IPS DF 6.9 (cell line): ENCODE data around the gene SOCS4.
"Not testable (repeated sequence)": the region's sequence is repeated elsewhere in the genome, so short reads cannot be mapped to it uniquely, and the experiment has no call there.

Experiments
- DNase-seq: peaks from one replicate; pipeline ENCODE4 v3.0.0-alpha.2; 2013; ENCODE audit warnings: low read depth, low spot score
- H3K27ac ChIP-seq: one replicate; pipeline ENCODE4 v1.5.1; 2013; ENCODE audit warnings: low read length, control low read depth
- H3K27me3 ChIP-seq: 2 replicates; pipeline ENCODE4 v1.6.1; 2013; ENCODE audit warnings: mild to moderate bottlenecking, low read length; ENCODE audit not compliant: control insufficient read depth, insufficient read depth
- H3K36me3 ChIP-seq: 2 replicates; pipeline ENCODE4 v1.6.1; 2013; ENCODE audit warnings: low read length; ENCODE audit not compliant: control insufficient read depth, insufficient read depth
- H3K4me1 ChIP-seq: 2 replicates; pipeline ENCODE4 v1.6.1; 2013; ENCODE audit warnings: low read length; ENCODE audit not compliant: control insufficient read depth, insufficient read depth
- H3K4me3 ChIP-seq: 2 replicates; pipeline ENCODE4 v1.5.1; 2013; ENCODE audit warnings: mild to moderate bottlenecking, low read length
- H3K9me3 ChIP-seq: 2 replicates; pipeline ENCODE4 v1.6.1; 2013; ENCODE audit warnings: low read length, inconsistent platforms; ENCODE audit not compliant: control insufficient read depth, insufficient read depth
- WGBS: extraction: QIAGEN DNeasy Blood & Tissue Kit; methylation state at CpG from one replicate; pipeline ENCODE4 v1.1.7; 2013; ENCODE audit warnings: mixed read lengths, missing lambda C conversion rate; ENCODE audit not compliant: insufficient read length, insufficient coverage; 5-methylcytosine and 5-hydroxymethylcytosine counted together

SOCS4 gene

GRCh38 chr14:55066223-55066622, 39.2 kb downstream of the SOCS4 start:
- H3K27ac ChIP-seq = no peak overlapping the region
- no peak for DNase-seq
- no CpG with 5 or more reads among the region's 1 CpG for WGBS

DNA sequence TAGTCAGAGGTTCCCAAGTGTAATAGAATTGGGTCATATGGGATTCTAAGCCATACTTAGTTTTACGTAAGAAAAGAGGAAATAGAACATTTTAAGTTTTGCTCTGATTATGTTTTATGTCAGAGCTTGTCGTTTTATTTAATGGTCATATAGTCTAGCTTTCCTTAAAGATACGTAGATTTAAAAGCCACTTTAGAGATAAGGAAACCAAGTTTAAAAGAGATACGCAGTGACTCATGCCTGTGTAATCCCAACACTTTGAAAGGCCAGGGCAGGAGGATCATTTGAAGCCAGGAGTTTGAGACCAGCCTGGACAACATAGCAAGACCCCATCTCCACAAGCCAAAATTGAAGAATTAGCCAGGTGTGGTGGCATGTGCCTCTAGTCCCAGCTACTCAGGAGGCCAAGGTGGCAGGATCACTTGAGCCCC, 44.0 kb downstream of the SOCS4 start:
- H3K27me3 ChIP-seq = no peaks in the 10 kb centered on the region
- WGBS = no CpG with 5 or more reads among the region's 4 CpGs
- no peak for DNase-seq
- 0 out of 2 replicates have a peak, but pooled peaks cover 2% of the 10 kb centered on the region for H3K4me1 ChIP-seq
- no peak overlapping the region for H3K27ac ChIP-seq
- no peaks in the 10 kb centered on the region for H3K36me3 ChIP-seq
- no peaks in the 10 kb centered on the region for H3K9me3 ChIP-seq
- no peak overlapping the region for H3K4me3 ChIP-seq

More at GRCh38 chr14:55066223-55066622, 39.2 kb downstream of the SOCS4 start:
- H3K36me3 ChIP-seq = peaks cover 10% of the 10 kb centered on the region; the same call in 1 of the 2 replicates
- no peaks in the 10 kb centered on the region for H3K9me3 ChIP-seq
- H3K4me1 ChIP-seq = no peaks in the 10 kb centered on the region
- no peaks in the 10 kb centered on the region for H3K27me3 ChIP-seq
- H3K4me3 ChIP-seq = no peak overlapping the region

DNA sequence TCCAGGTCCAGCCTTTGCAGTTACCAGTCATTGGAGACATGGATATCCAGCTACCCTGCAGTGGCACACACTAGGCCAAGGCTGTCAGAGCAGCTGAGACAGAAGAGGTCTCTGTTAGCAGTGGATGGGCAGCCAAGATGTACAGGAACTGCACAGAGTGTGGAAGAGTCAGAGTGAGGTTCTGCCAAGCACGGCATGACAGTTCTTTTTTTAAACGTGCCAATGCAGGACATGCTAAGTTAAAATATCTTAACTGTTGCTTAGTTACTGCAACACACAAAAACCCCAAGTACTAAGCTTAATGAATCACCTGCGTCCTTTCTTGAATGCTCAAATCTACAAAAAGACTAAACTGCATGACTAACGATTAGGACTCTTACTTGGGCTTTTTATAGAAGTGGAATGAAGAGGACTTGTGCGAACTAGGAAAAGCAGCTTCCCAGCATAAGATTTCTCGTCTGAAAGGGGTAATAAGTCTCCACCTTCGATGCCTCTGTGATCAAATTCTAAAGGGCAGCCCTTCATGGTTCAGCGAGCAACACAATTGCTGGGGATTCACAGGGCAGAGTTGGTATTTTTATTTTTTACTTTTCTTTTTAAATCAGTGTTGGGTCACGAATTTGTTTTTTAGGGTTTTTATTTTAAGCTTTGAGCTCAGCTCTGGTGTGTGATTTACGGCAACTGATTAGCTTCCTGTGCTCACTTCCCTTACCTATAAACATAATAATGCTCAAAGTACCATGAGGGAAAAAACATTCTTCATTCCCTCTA, 45.0 kb downstream of the SOCS4 start:
- Histone ChIP-seq H3K4me1 (peaks cover 2% of the 10 kb centered on the region; the same call in 1 of the 2 replicates), H3K27me3 (no peaks in the 10 kb centered on the region), H3K9me3 (no peaks in the 10 kb centered on the region), H3K27ac (no peak overlapping the region), H3K36me3 (no peaks in the 10 kb centered on the region), H3K4me3 (no peak overlapping the region)
- WGBS = no CpG with 5 or more reads among the region's 10 CpGs
- no peak for DNase-seq

DNA sequence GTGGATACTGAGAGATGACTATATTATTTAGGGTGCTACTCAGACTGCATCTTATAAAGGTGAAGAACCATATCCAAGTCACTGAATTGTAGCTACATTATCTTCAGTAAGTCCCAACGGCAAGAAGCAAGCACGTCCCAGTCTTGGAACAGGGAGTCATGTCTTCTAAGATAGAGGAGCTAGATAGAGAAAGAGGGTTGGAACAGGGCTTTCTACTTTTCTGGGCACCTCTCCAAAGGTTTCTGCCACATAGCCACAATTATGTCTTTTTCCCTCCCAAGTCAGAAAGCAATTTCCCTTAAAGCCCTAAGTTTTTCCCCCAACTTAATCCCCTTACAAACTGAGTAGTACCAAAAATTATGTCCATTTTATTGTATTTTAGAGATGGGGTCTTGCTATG, 46.8 kb downstream of the SOCS4 start:
- no CpG with 5 or more reads among the region's 2 CpGs for WGBS

DNA sequence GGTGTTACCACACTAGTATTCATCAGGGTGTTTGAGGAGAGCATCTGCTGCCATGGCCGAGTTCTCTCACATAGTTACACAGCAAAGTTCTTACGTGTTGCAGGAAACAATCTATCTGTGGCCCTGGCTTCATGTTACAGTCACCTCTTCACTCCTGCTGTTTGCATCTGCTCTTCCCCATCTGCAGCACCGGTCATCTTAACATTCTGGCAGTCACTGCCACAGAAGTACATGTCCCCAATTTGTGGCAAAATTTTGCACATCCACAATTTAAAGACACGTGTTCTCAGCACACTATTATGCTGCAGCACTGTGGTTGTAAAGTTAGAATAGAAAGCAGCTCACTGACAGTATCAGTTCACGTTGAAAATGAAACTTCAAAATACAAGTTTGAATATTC, 47.6 kb downstream of the SOCS4 start:
- no peak overlapping the region for H3K4me3 ChIP-seq
- H3K27me3 ChIP-seq = no peaks in the 10 kb centered on the region
- peaks cover 2% of the 10 kb centered on the region; the same call in 1 of the 2 replicates for H3K4me1 ChIP-seq
- no CpG with 5 or more reads among the region's 5 CpGs for WGBS
- DNase-seq = no peak
- H3K36me3 ChIP-seq = no peaks in the 10 kb centered on the region
- no peak overlapping the region for H3K27ac ChIP-seq
- H3K9me3 ChIP-seq = no peaks in the 10 kb centered on the region

More for the DNA sequence above, 46.8 kb downstream of the SOCS4 start:
- no peaks in the 10 kb centered on the region for H3K27me3 ChIP-seq
- no peak overlapping the region for H3K27ac ChIP-seq
- DNase-seq = no peak
- H3K4me1 ChIP-seq = peaks cover 2% of the 10 kb centered on the region; the same call in 1 of the 2 replicates
- no peak overlapping the region for H3K4me3 ChIP-seq
- H3K9me3 ChIP-seq = no peaks in the 10 kb centered on the region
- no peaks in the 10 kb centered on the region for H3K36me3 ChIP-seq

DNA sequence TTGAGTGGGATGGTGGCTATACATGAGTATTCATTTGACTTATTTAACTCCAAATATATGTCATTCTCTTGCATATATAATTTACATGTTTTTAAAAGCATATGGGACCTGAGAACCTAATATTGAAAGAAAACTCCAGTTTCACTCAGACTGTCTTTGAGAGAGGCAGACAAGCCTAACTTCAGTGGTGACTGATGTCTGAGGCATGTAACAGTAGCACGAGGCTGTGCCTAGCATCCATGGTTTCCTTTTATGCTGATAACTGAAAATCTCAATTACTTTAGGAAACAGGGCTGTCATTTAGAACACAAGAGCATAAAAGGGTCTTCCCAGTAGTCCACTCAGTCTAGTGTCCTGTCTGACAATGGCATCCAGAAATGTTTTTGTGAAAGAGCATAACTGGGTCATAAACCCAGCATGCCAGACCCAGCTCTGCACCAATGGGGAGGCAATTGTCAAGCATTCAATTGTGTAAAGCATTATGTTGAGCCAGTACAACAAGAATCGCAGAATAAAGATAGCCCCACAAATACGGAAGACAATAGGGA, 48.7 kb downstream of the SOCS4 start:
- WGBS = no CpG with 5 or more reads among the region's 3 CpGs
- H3K9me3 ChIP-seq = no peaks in the 10 kb centered on the region
- no peaks in the 10 kb centered on the region for H3K36me3 ChIP-seq
- no peaks in the 10 kb centered on the region for H3K27me3 ChIP-seq
- H3K27ac ChIP-seq = no peak overlapping the region
- DNase-seq = no peak
- peaks cover 2% of the 10 kb centered on the region; the same call in 1 of the 2 replicates for H3K4me1 ChIP-seq
- no peak overlapping the region for H3K4me3 ChIP-seq

- Histone ChIP-seq H3K4me3 (no peak overlapping the region), H3K9me3 (no peaks in the 10 kb centered on the region), H3K27me3 (no peaks in the 10 kb centered on the region), H3K4me1 (peaks cover 2% of the 10 kb centered on the region; the same call in 1 of the 2 replicates), H3K27ac (no peak overlapping the region), H3K36me3 (no peaks in the 10 kb centered on the region)
- no peak for DNase-seq
- WGBS = no CpG with 5 or more reads among the region's 17 CpGs
Measured at GRCh38 chr14:55077170-55078151, 50.4 kb downstream of the SOCS4 start.

DNA sequence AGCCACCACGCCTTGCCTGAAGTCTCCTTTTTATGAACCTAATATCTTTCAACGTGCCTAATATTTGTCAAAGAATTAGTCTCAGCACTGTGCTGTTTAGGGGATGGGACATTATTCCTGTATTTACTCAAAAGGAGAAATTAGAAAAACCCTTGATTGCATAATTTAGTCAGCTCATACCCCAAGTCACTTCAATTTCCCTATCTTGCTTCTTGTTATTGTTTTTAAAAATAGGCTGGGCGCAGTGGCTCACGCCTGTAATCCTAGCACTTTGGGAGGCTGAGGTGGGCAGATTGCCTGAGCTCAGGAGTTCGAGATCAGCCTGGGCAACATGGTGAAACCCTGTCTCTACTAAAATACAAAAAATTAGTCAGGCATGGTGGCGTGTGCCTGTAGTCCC, 52.9 kb downstream of the SOCS4 start:
- H3K4me3 ChIP-seq, H3K27ac ChIP-seq, H3K36me3 ChIP-seq, H3K9me3 ChIP-seq, DNase-seq, H3K27me3 ChIP-seq, H3K4me1 ChIP-seq: not testable (repeated sequence)
- WGBS = no CpG with 5 or more reads among the region's 6 CpGs

- no peak for DNase-seq
- Histone ChIP-seq H3K27me3 (no peaks in the 10 kb centered on the region), H3K9me3 (no peaks in the 10 kb centered on the region)
Measured at GRCh38 chr14:55084401-55085059, 57.5 kb downstream of the SOCS4 start.

More at GRCh38 chr14:55084401-55085059, 57.5 kb downstream of the SOCS4 start:
- H3K4me1 ChIP-seq = no peaks in the 10 kb centered on the region
- no peaks in the 10 kb centered on the region for H3K36me3 ChIP-seq
- H3K27ac ChIP-seq = no peak overlapping the region
- H3K4me3 ChIP-seq = no peak overlapping the region
